Activated CD8-positive, alpha-beta T cell treated with anti-CD3 and anti-CD28 coated beads for 36 hours (primary cell): ENCODE results near the gene MACC1. TPM values are rescaled to one million over a fixed set of nuclear protein-coding genes. Genes with fewer than 3 reads are reported as not detected.
"Not testable (repeated sequence)": the region's sequence is repeated elsewhere in the genome, so short reads cannot be mapped to it uniquely, and the experiment has no call there.

Experiments
- ATAC-seq: fragments of 200-7000 bp; cut with Tn5 transposase; one replicate; pipeline ENCODE4 v1.10.0; 2021; ENCODE audit warnings: mild to moderate bottlenecking, moderate library complexity
- CTCF ChIA-PET: fragments of 350-600 bp; sonication (Branson Sonifier 250); formaldehyde crosslinking; loops from one replicate; lab custom pipeline; 2021; ENCODE audit warnings: antibody characterized with exemption; lab: Charles Lee
- POLR2A ChIA-PET: fragments of 350-600 bp; sonication (Branson Sonifier 250); formaldehyde crosslinking; loops from one replicate; lab custom pipeline; 2021; ENCODE audit warnings: antibody characterized with exemption; lab: Charles Lee
- DNase-seq: peaks from one replicate; pipeline ENCODE4 v3.0.0-alpha.2; 2020
- H3K27ac Mint-ChIP-seq: one replicate; pipeline ENCODE4 v1.8.0; 2021; ENCODE audit warnings: mild to moderate bottlenecking, mixed read lengths
- H3K27me3 Mint-ChIP-seq: one replicate; pipeline ENCODE4 v1.8.0; 2021; ENCODE audit warnings: mixed read lengths
- H3K36me3 Mint-ChIP-seq: one replicate; pipeline ENCODE4 v1.8.0; 2021; ENCODE audit warnings: low read depth, mixed read lengths
- H3K4me1 Mint-ChIP-seq: one replicate; pipeline ENCODE4 v1.8.0; 2021; ENCODE audit warnings: low read depth, mixed read lengths
- H3K4me3 Mint-ChIP-seq: one replicate; pipeline ENCODE4 v1.8.0; 2021; ENCODE audit warnings: mild to moderate bottlenecking, moderate library complexity, mixed read lengths
- H3K9me3 Mint-ChIP-seq: one replicate; pipeline ENCODE4 v1.8.0; 2021; ENCODE audit warnings: mixed read lengths
- intact Hi-C: fragments of 100-400 bp; cut with micrococcal nuclease; formaldehyde crosslinking; loops from one replicate; pipeline ENCODE4 v1.10.0; 2022
- total RNA-seq, 2 experiments: library from RNA; stranded (reverse); gene quantifications; one replicate each; pipeline ENCODE4 v1.2.3, GENCODE V29; 2021
- TF ChIP-seq, protein P1 (sequence below): fragments of 200-600 bp; IDR thresholded peaks from one replicate; pipeline ENCODE4 v1.8.0; 2022; ENCODE audit warnings: antibody characterized with exemption, mild to moderate bottlenecking

The MACC1 gene
- total RNA-seq, 2 experiments from 2014 or later: 0.14 to 0.38 TPM

DNA sequence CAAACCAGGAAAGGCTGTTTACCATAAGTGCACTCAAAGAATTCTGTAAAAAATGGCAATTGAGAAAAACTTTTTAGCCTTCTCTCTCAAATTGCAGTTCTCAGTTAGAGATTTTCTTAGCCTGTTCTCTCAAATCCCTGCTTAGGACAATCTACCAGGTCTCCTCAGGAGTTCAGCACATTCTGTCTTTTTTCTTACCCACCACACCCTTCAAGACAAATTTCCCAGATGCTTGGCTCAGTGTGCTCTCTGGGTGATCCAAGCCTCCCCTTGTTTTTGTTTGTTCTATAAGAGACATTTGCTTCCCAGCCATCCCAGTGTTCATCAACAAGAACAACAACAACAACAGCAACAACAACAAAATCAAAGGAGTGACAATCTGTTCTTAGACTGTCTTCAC lies 87.3 kb downstream of the MACC1 start:
- H3K9me3 Mint-ChIP-seq: no peaks in the 10 kb centered on the region
- no peak for DNase-seq
- TF ChIP-seq, protein P1, sequence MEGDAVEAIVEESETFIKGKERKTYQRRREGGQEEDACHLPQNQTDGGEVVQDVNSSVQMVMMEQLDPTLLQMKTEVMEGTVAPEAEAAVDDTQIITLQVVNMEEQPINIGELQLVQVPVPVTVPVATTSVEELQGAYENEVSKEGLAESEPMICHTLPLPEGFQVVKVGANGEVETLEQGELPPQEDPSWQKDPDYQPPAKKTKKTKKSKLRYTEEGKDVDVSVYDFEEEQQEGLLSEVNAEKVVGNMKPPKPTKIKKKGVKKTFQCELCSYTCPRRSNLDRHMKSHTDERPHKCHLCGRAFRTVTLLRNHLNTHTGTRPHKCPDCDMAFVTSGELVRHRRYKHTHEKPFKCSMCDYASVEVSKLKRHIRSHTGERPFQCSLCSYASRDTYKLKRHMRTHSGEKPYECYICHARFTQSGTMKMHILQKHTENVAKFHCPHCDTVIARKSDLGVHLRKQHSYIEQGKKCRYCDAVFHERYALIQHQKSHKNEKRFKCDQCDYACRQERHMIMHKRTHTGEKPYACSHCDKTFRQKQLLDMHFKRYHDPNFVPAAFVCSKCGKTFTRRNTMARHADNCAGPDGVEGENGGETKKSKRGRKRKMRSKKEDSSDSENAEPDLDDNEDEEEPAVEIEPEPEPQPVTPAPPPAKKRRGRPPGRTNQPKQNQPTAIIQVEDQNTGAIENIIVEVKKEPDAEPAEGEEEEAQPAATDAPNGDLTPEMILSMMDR: no peak
- intact Hi-C loops: no loop called here
- H3K36me3 Mint-ChIP-seq: no peaks in the 10 kb centered on the region
- H3K27me3 Mint-ChIP-seq: no peaks in the 10 kb centered on the region
- no peak overlapping the region for H3K27ac Mint-ChIP-seq
- ATAC-seq: no peak
- POLR2A ChIA-PET: no interaction called here
- peaks cover 2% of the 10 kb centered on the region for H3K4me1 Mint-ChIP-seq
- H3K4me3 Mint-ChIP-seq: no peak overlapping the region
- CTCF ChIA-PET: no interaction called here

GRCh38 chr7:20128001-20128400 lies 89.2 kb downstream of the MACC1 start:
- Mint-ChIP-seq H3K27ac (no peak overlapping the region), H3K36me3 (no peaks in the 10 kb centered on the region), H3K4me1 (peaks cover 2% of the 10 kb centered on the region), H3K9me3 (no peaks in the 10 kb centered on the region), H3K4me3 (no peak overlapping the region), H3K27me3 (no peaks in the 10 kb centered on the region)
- TF ChIP-seq, protein P1: no peak
- POLR2A ChIA-PET: interaction anchor here (0.5 kb wide), 1 partner anchor 120 kb away, joined by 3 read pairs; no protein-coding TSS in a partner anchor
- intact Hi-C loops: no loop called here
- no peak for DNase-seq
- no peak for ATAC-seq
- CTCF ChIA-PET: no interaction called here

DNA sequence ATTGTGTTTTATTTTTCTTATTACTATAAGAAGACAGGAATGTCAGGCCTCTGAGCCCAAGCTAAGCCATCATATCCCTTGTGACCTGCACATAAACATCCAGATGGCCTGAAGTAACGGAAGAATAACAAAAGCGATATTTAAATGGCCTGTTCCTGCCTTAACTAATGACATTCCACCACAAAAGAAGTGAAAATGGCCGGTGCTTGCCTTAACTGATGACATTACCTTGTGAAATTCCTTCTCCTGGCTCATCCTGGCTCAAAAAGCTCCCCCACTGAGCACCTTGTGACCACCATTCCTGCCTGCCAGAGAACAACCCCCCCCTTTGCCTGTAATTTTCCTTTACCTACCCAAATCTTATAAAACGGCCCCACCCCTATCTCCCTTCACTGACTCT lies 91.1 kb downstream of the MACC1 start:
- H3K9me3 Mint-ChIP-seq, H3K27ac Mint-ChIP-seq, CTCF ChIA-PET, H3K4me3 Mint-ChIP-seq, intact Hi-C loops, ATAC-seq, H3K36me3 Mint-ChIP-seq, H3K27me3 Mint-ChIP-seq, DNase-seq, POLR2A ChIA-PET, H3K4me1 Mint-ChIP-seq: not testable (repeated sequence)

DNA sequence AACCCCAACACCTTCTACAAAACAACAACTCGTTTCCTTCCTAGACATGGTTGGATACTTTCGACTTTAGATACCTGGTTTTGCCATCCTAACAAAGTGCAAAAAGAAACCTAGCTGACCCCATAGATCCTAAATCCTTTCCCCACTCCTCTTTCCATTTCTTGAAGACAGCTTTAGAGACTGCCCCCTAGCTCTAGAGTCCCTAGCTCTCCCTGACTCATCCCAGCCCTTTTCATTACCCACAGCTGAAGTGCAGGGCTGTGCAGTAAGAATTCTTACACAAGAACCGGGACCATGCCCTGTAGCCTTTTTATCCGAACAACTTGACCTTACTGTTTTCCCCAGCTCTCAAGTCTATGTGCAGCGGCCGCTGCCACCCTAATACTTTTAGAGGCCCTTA lies 93.1 kb downstream of the MACC1 start:
- CTCF ChIA-PET, H3K9me3 Mint-ChIP-seq, H3K27me3 Mint-ChIP-seq, ATAC-seq, H3K36me3 Mint-ChIP-seq, POLR2A ChIA-PET, DNase-seq, H3K27ac Mint-ChIP-seq, H3K4me3 Mint-ChIP-seq, H3K4me1 Mint-ChIP-seq, intact Hi-C loops: not testable (repeated sequence)

- H3K27ac Mint-ChIP-seq, DNase-seq, POLR2A ChIA-PET, H3K4me3 Mint-ChIP-seq, H3K36me3 Mint-ChIP-seq, H3K27me3 Mint-ChIP-seq, ATAC-seq, CTCF ChIA-PET, H3K4me1 Mint-ChIP-seq, H3K9me3 Mint-ChIP-seq, intact Hi-C loops: not testable (repeated sequence)
These were observed 94.4 kb downstream of the MACC1 start for GRCh38 chr7:20122653-20123316.

GRCh38 chr7:20122073-20122472 lies 95.1 kb downstream of the MACC1 start:
- Mint-ChIP-seq H3K9me3 (no peaks in the 10 kb centered on the region), H3K27ac (no peak overlapping the region), H3K36me3 (no peaks in the 10 kb centered on the region), H3K27me3 (no peaks in the 10 kb centered on the region), H3K4me3 (no peak overlapping the region), H3K4me1 (no peaks in the 10 kb centered on the region)
- CTCF ChIA-PET: no interaction called here
- DNase-seq (no peak), ATAC-seq (no peak)
- intact Hi-C loops: no loop called here
- POLR2A ChIA-PET: no interaction called here
- TF ChIP-seq, protein P1: no peak
